Thyroid gland (tissue), 4 donors: ENCODE results near the gene ITGAV.

Source experiments
- POLR2A ChIP-seq, 2 donors: fragments of 450-650 bp; IDR thresholded peaks; one replicate each; pipeline ENCODE4 v1.6.1; 2017; ENCODE audit warnings: antibody characterized with exemption in 2 of 2, mild to moderate bottlenecking in 2 of 2, moderate library complexity in 1 of 2
- TF ChIP-seq, protein P1 (sequence below), 6 experiments: fragments of 200-600 bp in 3 of 6; fragments of 450-650 bp in 3 of 6; sonication (generic) in 3 of 6; IDR thresholded peaks; one replicate each; pipeline ENCODE4 v1.5.1; 2016 to 2019; ENCODE audit warnings: antibody characterized with exemption in 6 of 6, mild to moderate bottlenecking in 2 of 6, inconsistent platforms in 1 of 6, moderate library complexity in 1 of 6

DNA sequence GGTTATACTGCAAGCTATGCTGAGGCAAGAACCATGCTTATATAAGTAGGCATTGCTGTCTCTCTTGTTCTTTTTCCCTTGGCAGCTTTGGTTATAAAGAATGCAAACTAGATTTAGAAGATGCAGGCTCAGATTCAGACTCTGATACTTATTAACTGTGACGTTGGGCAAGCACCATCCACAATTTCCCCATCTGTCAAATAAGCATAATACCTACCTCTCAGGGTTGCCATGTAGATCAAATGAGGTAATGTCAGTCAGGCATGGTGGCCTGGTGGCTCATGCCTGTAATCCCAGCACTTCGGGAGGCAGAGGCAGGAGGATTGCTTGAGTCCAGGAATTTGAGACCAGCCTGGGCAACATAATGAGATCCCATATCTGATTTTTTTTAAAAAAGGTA lies 21.7 kb downstream of the ITGAV start:
- TF ChIP-seq, protein P1, sequence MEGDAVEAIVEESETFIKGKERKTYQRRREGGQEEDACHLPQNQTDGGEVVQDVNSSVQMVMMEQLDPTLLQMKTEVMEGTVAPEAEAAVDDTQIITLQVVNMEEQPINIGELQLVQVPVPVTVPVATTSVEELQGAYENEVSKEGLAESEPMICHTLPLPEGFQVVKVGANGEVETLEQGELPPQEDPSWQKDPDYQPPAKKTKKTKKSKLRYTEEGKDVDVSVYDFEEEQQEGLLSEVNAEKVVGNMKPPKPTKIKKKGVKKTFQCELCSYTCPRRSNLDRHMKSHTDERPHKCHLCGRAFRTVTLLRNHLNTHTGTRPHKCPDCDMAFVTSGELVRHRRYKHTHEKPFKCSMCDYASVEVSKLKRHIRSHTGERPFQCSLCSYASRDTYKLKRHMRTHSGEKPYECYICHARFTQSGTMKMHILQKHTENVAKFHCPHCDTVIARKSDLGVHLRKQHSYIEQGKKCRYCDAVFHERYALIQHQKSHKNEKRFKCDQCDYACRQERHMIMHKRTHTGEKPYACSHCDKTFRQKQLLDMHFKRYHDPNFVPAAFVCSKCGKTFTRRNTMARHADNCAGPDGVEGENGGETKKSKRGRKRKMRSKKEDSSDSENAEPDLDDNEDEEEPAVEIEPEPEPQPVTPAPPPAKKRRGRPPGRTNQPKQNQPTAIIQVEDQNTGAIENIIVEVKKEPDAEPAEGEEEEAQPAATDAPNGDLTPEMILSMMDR (IDR thresholded peaks at IDR 0.05), result no peak
- no peak for TF ChIP-seq POLR2A (IDR thresholded peaks at IDR 0.05)
